Liver (tissue), 9 donors: ENCODE results near the gene ZFAND3. TPM values are rescaled to one million over a fixed set of nuclear protein-coding genes. Genes with fewer than 3 reads are reported as not detected.

Experiments
- DNase-seq: peaks from one replicate; pipeline ENCODE4 v3.0.0-alpha.2; 2017; ENCODE audit warnings: low spot score
- H3K27ac ChIP-seq, 2 donors: one replicate each; pipeline ENCODE4 v1.7.0; 2013; ENCODE audit warnings: inconsistent platforms in 2 of 2, low read length in 2 of 2, control low read depth in 1 of 2, low read depth in 1 of 2, mild to moderate bottlenecking in 1 of 2
- H3K27me3 ChIP-seq, 4 donors: one replicate each; pipeline versions ENCODE4 v1.6.1 to v1.7.0; 2013; ENCODE audit warnings: low read length in 3 of 4, inconsistent platforms in 1 of 4, mild to moderate bottlenecking in 1 of 4, moderate library complexity in 1 of 4; ENCODE audit not compliant: control insufficient read depth in 4 of 4, insufficient read depth in 4 of 4
- H3K36me3 ChIP-seq, 4 donors: one replicate each; pipeline versions ENCODE4 v1.6.1 to v1.7.0; 2013; ENCODE audit warnings: low read length in 3 of 4, mild to moderate bottlenecking in 3 of 4, low read depth in 1 of 4, moderate library complexity in 1 of 4; ENCODE audit not compliant: control insufficient read depth in 4 of 4, insufficient read depth in 3 of 4
- H3K4me1 ChIP-seq, 4 donors: one replicate each; pipeline versions ENCODE4 v1.6.1 to v1.7.0; 2013; ENCODE audit warnings: low read length in 3 of 4, mild to moderate bottlenecking in 3 of 4, moderate library complexity in 1 of 4; ENCODE audit not compliant: control insufficient read depth in 4 of 4, insufficient read depth in 4 of 4
- H3K4me3 ChIP-seq, 3 donors: one replicate each; pipeline versions ENCODE4 v1.6.1 to v1.7.0; 2013; ENCODE audit warnings: low read length in 3 of 3, control low read depth in 1 of 3, low read depth in 1 of 3, mild to moderate bottlenecking in 1 of 3
- H3K9ac ChIP-seq, 2 donors: one replicate each; pipeline ENCODE4 v1.7.0; 2013; ENCODE audit warnings: low read length in 2 of 2, mild to moderate bottlenecking in 2 of 2, moderate library complexity in 2 of 2, control low read depth in 1 of 2, low read depth in 1 of 2
- H3K9me3 ChIP-seq, 4 donors: one replicate each; pipeline versions ENCODE4 v1.6.1 to v1.7.0; 2013; ENCODE audit warnings: low read length in 3 of 4; ENCODE audit not compliant: control insufficient read depth in 4 of 4
- ATF3 ChIP-seq: IDR thresholded peaks from 2 replicates; pipeline ENCODE4 v1.6.1; 2016; ENCODE audit warnings: antibody characterized with exemption
- EGR1 ChIP-seq, 2 donors: IDR thresholded peaks; 2 replicates each; pipeline ENCODE4 v1.6.1; 2016 to 2018; ENCODE audit warnings: antibody characterized with exemption in 2 of 2, low read depth in 2 of 2
- FOXA1 ChIP-seq: IDR thresholded peaks from 2 replicates; pipeline ENCODE4 v1.6.1; 2016; ENCODE audit warnings: antibody characterized with exemption
- FOXA2 ChIP-seq: IDR thresholded peaks from 2 replicates; pipeline ENCODE4 v1.6.1; 2016; ENCODE audit warnings: antibody characterized with exemption
- GABPA ChIP-seq, 2 donors: IDR thresholded peaks in 1 of 2; conservative IDR thresholded peaks in 1 of 2; 2 replicates each; pipeline ENCODE4 v1.6.1; 2016; ENCODE audit warnings: antibody characterized with exemption in 2 of 2, mild to moderate bottlenecking in 1 of 2, moderate library complexity in 1 of 2
- HNF4G ChIP-seq: IDR thresholded peaks from 2 replicates; pipeline ENCODE4 v1.6.1; 2016; ENCODE audit warnings: antibody characterized with exemption
- JUND ChIP-seq, 2 donors: IDR thresholded peaks; 2 replicates each; pipeline ENCODE4 v1.6.1; 2016; ENCODE audit warnings: antibody characterized with exemption in 2 of 2
- MAX ChIP-seq: IDR thresholded peaks from 2 replicates; pipeline ENCODE4 v1.6.1; 2016; ENCODE audit warnings: antibody characterized with exemption
- NR2F2 ChIP-seq: IDR thresholded peaks from 2 replicates; pipeline ENCODE4 v1.6.1; 2016; ENCODE audit warnings: antibody characterized with exemption
- RAD21 ChIP-seq, 2 donors: IDR thresholded peaks; 2 replicates each; pipeline ENCODE4 v1.6.1; 2016; ENCODE audit warnings: antibody characterized with exemption in 2 of 2, mild to moderate bottlenecking in 2 of 2
- REST ChIP-seq: IDR thresholded peaks from 2 replicates; pipeline ENCODE4 v1.6.1; 2016; ENCODE audit warnings: antibody characterized with exemption, mild to moderate bottlenecking
- RXRA ChIP-seq, 2 donors: IDR thresholded peaks; 2 replicates each; pipeline ENCODE4 v1.6.1; 2017 to 2018; ENCODE audit warnings: antibody characterized with exemption in 2 of 2, mild to moderate bottlenecking in 1 of 2
- SP1 ChIP-seq: IDR thresholded peaks from 2 replicates; pipeline ENCODE4 v1.6.1; 2018; ENCODE audit warnings: antibody characterized with exemption, mild to moderate bottlenecking
- TAF1 ChIP-seq: conservative IDR thresholded peaks from 2 replicates; pipeline ENCODE4 v1.6.1; 2016; ENCODE audit warnings: antibody characterized with exemption, mild to moderate bottlenecking
- YY1 ChIP-seq: IDR thresholded peaks from 2 replicates; pipeline ENCODE4 v1.6.1; 2016; ENCODE audit warnings: antibody characterized with exemption, mild to moderate bottlenecking
- WGBS: extraction: QIAGEN DNeasy Blood & Tissue Kit; methylation state at CpG from one replicate; pipeline ENCODE4 v1.1.7; 2013; 5-methylcytosine and 5-hydroxymethylcytosine counted together
- polyA plus RNA-seq, 2 donors: library from polyadenylated mRNA; stranded (reverse) in 1 of 2; unstranded in 1 of 2; fragments of 200-250 nt in 1 of 2; fragments of >200 nt in 1 of 2; fragmentation: Nextera tagmentation in 1 of 2; extraction: Ambion mirVana in 1 of 2; gene quantifications; one replicate each; pipeline versions ENCODE4 v1.2.1 to v1.2.3, GENCODE V29; 2013 to 2015
- total RNA-seq, 2 donors: library from RNA; depleted of rRNA; stranded (reverse); fragments of >200 nt; gene quantifications; one replicate each; pipeline ENCODE4 v1.2.3, GENCODE V29; 2014
- TF ChIP-seq, protein P1 (sequence below): fragments of 150-350 bp; IDR thresholded peaks from 2 replicates; pipeline ENCODE4 v1.5.1; 2017; ENCODE audit warnings: improper control_type of control experiment, low read depth, low read length; ENCODE audit not compliant: missing input control
- TF ChIP-seq, protein P2 (sequence below): IDR thresholded peaks from 2 replicates; pipeline ENCODE4 v1.6.1; 2016; ENCODE audit warnings: antibody characterized with exemption
- donor health status: healthy.
- donor health status: healthy.
- donor health status: healthy.
- donor health status: healthy.
- donor health status: healthy.

Gene ZFAND3
- total and polyA plus RNA-seq, 4 donors, result 7.7 to 37.5 (median 23.1) TPM

GRCh38 chr6:38177882-38178583, 358.5 kb downstream of the ZFAND3 start:
- WGBS, result 82% methylated on average over 14 of the region's 14 CpGs
- no peak overlapping the region for H3K9ac ChIP-seq
- TF ChIP-seq RXRA (IDR thresholded peaks at IDR 0.05) (no peak), MAX (no peak), GABPA (IDR thresholded peaks at IDR 0.05 in 1 of 2, conservative IDR thresholded peaks at IDR 0.05 in 1 of 2) (no peak), REST (no peak), SP1 (no peak), FOXA1 (no peak), YY1 (no peak), TAF1 (no peak), HNF4G (no peak), EGR1 (IDR thresholded peaks at IDR 0.05; ENCODE audit: low read depth in 2 of 2) (no peak), JUND (IDR thresholded peaks at IDR 0.05) (no peak), FOXA2 (no peak), NR2F2 (no peak), RAD21 (IDR thresholded peaks at IDR 0.05) (no peak), ATF3 (no peak)
- TF ChIP-seq, protein P1, sequence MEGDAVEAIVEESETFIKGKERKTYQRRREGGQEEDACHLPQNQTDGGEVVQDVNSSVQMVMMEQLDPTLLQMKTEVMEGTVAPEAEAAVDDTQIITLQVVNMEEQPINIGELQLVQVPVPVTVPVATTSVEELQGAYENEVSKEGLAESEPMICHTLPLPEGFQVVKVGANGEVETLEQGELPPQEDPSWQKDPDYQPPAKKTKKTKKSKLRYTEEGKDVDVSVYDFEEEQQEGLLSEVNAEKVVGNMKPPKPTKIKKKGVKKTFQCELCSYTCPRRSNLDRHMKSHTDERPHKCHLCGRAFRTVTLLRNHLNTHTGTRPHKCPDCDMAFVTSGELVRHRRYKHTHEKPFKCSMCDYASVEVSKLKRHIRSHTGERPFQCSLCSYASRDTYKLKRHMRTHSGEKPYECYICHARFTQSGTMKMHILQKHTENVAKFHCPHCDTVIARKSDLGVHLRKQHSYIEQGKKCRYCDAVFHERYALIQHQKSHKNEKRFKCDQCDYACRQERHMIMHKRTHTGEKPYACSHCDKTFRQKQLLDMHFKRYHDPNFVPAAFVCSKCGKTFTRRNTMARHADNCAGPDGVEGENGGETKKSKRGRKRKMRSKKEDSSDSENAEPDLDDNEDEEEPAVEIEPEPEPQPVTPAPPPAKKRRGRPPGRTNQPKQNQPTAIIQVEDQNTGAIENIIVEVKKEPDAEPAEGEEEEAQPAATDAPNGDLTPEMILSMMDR, result no peak
- TF ChIP-seq, protein P2, sequence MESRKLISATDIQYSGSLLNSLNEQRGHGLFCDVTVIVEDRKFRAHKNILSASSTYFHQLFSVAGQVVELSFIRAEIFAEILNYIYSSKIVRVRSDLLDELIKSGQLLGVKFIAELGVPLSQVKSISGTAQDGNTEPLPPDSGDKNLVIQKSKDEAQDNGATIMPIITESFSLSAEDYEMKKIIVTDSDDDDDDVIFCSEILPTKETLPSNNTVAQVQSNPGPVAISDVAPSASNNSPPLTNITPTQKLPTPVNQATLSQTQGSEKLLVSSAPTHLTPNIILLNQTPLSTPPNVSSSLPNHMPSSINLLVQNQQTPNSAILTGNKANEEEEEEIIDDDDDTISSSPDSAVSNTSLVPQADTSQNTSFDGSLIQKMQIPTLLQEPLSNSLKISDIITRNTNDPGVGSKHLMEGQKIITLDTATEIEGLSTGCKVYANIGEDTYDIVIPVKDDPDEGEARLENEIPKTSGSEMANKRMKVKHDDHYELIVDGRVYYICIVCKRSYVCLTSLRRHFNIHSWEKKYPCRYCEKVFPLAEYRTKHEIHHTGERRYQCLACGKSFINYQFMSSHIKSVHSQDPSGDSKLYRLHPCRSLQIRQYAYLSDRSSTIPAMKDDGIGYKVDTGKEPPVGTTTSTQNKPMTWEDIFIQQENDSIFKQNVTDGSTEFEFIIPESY, result no peak
- no peak overlapping the region for H3K27ac ChIP-seq
- H3K27me3 ChIP-seq, result no peaks in the 10 kb centered on the region
- peaks cover 0 to 16% (median 6%) of the 10 kb centered on the region in 4 donors for H3K4me1 ChIP-seq
- H3K9me3 ChIP-seq, result no peaks in the 10 kb centered on the region
- no peak overlapping the region for H3K4me3 ChIP-seq
- no peak for DNase-seq
- no peaks in the 10 kb centered on the region for H3K36me3 ChIP-seq
